GM21447 (cell line): ENCODE measurements around the gene CADPS.

Experiments
- ATAC-seq: cut with Tn5 transposase; IDR thresholded peaks from one replicate; pipeline ENCODE4 v1.9.1; 2021; ENCODE audit not compliant: unreplicated experiment

Gene CADPS

GRCh38 chr3:62566022-62566557 is 309.1 kb downstream of the CADPS start:
- ATAC-seq = no peak

GRCh38 chr3:62562596-62562995 is 312.6 kb downstream of the CADPS start:
- ATAC-seq = no peak

- no peak for ATAC-seq
These were observed 313.2 kb downstream of the CADPS start for GRCh38 chr3:62562017-62562416.

DNA sequence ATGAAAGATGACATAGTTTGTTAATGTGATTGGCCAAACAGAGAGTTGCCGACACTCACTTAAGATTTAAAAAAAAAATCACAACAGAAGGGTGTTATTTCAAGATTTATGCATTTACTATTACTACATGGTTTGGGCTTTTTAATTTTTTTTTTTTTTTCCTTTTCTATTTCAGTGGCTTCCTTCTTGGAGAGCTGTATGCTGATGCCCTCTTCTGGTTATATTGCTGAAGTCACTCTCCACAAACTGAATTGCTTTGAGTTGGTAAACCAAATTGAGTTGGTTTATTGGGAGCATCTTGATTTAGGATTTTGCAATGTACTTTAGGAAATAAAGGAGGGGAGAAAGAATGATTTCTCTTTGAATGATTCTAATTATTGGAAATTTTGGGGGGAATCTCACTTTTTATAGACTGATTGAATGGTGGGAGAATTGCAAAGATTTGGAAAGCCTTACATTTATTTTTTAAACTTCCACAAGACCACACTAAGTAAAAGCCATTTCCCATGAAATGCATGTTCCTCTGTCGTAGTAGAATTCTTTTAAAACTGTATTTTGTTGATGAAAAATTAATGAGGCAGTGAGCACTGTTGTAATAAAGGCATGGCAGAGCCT is 315.3 kb downstream of the CADPS start:
- no peak for ATAC-seq

- no peak for ATAC-seq
These were observed 316.6 kb downstream of the CADPS start for GRCh38 chr3:62558549-62559112.

DNA sequence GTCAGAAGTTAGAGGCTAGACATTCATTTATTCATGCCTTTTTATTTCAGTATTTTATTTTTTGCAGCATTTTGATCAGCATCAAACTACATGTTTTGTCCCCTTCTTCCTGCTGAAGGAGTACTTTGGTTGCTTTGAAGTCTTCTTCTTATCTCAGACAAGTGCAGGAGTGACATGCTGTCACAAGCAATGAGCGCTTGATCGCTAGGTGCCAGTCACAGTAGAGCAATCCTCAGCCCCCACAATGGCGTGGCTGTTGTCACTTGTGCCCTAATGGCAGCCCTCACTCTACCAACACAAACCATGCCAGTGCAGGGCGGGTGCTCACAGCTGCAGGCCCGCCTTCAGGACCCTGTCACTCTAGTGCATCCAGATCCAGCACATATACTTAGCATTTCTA is 317.2 kb downstream of the CADPS start:
- no peak for ATAC-seq

DNA sequence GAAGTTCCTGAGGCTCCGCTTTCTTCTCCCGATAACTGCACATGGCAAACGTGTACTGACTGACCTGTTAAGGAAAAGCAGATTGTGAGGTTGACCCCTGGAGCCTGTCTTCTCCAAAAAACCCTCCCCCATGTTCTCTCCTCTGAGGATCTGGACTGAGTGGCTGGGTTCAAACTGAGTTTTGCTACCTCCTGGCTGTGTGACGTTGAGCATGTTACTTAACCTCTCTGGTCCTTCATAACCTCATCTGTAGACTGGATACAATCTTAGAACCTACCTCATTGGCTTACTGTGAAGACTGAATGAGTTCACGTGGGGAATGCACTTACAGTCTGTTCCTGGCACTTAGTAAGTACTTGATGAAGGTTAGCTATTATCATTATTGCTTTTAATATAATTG is 317.8 kb downstream of the CADPS start:
- ATAC-seq = no peak

- ATAC-seq = no peak
These were observed 318.9 kb downstream of the CADPS start for GRCh38 chr3:62556121-62556815.

DNA sequence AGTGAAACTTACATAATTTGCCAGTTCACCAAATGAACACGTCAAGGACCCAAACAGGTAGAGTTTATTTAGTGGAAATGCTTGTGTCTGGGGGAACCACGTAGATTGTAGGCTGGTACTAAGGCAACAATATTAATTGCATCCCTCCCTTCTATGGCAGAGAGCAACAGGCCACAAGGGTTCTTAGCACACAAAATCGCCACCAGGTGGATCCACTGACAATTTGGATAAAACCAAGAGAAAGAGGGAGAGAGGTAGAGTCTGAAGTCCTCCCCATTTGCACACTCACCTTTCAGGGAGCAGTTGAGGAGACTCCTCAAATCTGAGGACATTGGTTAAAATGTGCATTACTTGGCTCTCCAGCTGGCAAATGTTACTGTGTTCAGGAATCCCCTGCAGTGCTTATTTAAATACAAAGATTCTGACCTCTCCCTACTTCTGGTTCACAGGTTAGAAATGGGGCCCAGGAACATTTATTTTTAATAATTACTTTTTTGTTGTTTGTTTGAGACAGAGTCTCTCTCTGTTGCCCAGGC is 320.9 kb downstream of the CADPS start:
- no peak for ATAC-seq

GRCh38 chr3:62553811-62554210 is 321.4 kb downstream of the CADPS start:
- ATAC-seq = no peak

- no peak for ATAC-seq
These were observed 323.7 kb downstream of the CADPS start for GRCh38 chr3:62551556-62551955.

- no peak for ATAC-seq
These were observed 324.8 kb downstream of the CADPS start for GRCh38 chr3:62550439-62550838.

DNA sequence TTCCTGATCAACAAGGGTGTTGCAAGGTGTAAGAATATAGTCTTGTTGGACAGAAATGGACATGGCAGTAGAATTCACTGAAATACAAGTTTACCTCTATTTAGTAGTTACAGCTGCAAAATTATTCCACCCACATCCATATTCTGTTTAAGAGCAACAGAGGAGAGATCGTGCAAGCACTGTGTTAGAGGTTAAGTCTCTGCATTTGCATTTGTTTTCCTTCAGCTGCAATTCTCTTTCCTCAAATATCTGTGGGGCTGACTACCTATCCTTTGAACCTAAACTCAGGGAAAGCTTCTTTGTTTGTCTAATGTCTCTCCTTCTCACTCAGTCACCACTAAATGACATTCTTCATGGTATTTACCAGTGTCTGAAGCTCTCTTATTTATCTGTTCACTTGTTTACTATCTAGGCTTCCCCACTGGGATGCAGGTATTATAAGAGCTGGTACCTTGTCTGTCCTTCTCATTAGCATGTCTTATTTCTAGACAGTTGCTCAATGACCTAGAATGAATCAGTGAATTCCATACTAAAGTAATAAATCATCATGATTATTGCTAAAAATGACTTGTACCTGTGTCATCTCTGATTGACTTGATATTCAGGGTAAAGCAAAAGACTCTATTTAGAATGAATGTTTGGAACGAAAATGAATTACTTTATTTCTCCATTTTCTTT is 326.5 kb downstream of the CADPS start:
- no peak for ATAC-seq

- ATAC-seq = no peak
These were observed 328.9 kb downstream of the CADPS start for GRCh38 chr3:62546266-62546665.

DNA sequence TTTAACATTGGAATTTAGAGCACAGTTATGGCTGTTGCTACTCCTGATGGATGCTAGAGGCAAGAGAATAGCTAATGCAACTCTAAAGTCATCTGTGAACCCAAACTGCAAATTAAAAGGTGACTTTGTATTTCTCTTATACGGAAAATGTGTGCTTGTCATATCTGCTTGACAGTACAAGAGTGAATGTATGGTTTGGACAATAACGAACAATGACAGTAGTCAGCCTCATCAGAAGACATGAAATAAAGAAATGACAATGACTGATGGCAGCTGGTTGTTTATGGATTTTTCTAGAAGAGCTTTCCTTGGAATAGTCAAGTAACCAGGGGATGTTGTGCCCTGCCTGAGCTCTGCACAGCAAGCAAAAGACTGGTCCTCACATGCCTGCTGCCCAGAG is 333.0 kb downstream of the CADPS start:
- no peak for ATAC-seq

GRCh38 chr3:62539762-62540161 is 335.5 kb downstream of the CADPS start:
- ATAC-seq = no peak

DNA sequence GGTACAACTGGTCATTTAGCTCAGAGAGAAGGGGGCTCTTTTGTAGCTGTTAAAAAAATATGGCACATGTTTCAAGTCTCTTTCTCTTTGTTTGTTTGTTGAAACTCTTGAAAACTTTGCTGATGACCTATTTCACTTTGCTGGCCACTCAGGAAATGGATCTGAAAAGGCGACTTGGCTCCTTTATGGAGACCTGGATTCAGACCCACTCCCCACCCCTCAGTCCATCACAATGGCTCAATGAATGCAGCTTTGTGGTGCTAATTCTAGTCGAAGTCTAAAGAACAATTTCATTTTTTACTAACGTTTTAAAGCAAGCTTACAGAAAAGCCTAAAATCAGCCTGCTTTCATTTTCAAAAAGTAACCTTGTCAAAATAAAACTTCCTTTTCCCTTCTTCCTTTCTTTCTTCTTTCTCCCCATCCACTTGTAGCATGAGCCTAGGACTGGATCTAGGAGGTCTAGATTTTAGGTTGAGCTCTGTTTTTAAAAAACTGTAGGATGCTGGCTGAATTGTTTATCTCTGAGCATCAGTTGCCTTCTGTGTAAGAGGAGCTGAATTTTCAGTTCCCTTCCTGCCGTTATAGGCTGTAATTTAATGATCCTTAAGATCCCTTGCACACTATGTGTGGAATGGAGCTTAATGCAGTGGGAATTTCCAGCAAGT is 336.4 kb downstream of the CADPS start:
- no peak for ATAC-seq

DNA sequence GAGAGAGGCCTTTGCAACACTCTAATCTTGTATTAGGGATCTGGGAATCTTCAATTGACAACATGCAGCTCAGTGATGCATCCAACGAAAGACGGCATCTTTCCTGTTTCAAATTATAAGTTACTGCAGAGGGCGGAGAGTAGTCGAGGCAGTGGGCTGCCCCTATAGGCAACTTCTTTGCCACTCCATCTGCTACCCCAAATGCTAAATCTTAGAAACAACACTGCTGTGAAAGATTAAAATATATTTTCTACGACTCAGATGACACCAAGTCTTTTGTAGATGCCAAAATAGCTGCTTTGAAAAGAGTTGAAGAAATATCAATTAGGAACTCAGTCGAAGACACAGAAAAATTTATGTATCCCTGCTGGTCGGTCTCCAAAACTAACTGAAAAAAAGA is 340.9 kb downstream of the CADPS start:
- no peak for ATAC-seq

- ATAC-seq = no peak
These were observed 342.4 kb downstream of the CADPS start for GRCh38 chr3:62532796-62533195.

DNA sequence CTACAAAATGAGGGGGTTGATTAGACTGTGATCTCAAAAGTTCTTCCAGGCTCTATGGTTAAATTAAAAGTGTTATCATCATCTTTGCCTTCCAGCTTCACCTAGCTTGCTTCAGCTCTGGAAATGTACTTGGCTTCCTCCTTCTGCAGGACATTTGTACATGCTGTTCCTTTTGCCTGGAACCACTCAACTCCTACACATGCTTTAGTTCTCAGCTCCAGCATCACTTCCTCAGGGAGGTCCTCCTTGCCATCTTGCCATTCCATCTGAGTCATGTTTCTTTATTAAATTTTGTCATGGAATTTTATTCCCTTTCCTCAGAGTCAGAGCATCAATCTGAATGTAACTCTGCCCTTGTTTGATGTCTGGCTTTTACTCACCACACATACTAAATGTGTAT is 343.2 kb downstream of the CADPS start:
- ATAC-seq = no peak

DNA sequence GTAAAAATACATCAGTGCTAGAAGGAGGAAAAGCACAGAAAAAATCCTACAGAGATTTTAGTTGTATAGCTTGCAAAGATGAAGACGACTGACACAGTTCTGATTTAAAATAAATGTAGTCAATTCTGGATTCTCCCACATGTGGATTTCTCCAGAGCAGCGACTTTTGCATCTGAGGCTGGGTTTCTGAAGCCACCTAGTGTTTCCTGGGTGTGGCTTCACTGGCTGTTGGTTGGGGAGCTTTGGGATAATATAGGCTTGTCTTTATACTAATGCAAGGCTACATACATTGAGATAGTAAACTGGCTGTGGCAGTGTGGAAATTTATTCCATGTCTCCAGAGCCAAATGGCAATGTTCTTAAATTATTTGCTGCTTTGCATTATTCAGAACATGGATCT is 343.7 kb downstream of the CADPS start:
- ATAC-seq = no peak
